Naive thymus-derived CD4-positive, alpha-beta T cell (primary cell): Measurements from ENCODE around the gene HNRNPAB. TPM values are rescaled to one million over a fixed set of nuclear protein-coding genes. Genes with fewer than 3 reads are reported as not detected.
"Not testable (repeated sequence)": the region's sequence is repeated elsewhere in the genome, so short reads cannot be mapped to it uniquely, and the experiment has no call there.

Experiments
- ATAC-seq: fragments of 150-1000 bp; cut with Tn5 transposase; 2 replicates; pipeline ENCODE4 v1.10.0; 2021; ENCODE audit warnings: mild to moderate bottlenecking, moderate library complexity
- CTCF ChIA-PET: fragments of 350-600 bp; sonication (Branson Sonifier 250); formaldehyde crosslinking; loops from one replicate; lab custom pipeline; 2021; ENCODE audit warnings: antibody characterized with exemption; lab: Charles Lee
- POLR2A ChIA-PET: fragments of 350-600 bp; sonication (Branson Sonifier 250); formaldehyde crosslinking; loops from one replicate; lab custom pipeline; 2021; ENCODE audit warnings: antibody characterized with exemption, inconsistent platforms; lab: Charles Lee
- DNase-seq, 9 donors: peaks; one replicate each; pipeline versions ENCODE4 v3.0.0 to v3.0.0-alpha.2; 2020 to 2022; ENCODE audit warnings: mixed read lengths in 1 of 9
- H3K27ac ChIP-seq: one replicate; pipeline ENCODE4 v1.7.0; 2013; ENCODE audit warnings: mild to moderate bottlenecking, low read depth, low read length, moderate library complexity
- H3K27me3 ChIP-seq, 2 donors: one replicate each; pipeline ENCODE4 v1.7.0; 2013; ENCODE audit warnings: low read length in 2 of 2, mild to moderate bottlenecking in 2 of 2, moderate library complexity in 2 of 2; ENCODE audit not compliant: control insufficient read depth in 2 of 2, insufficient read depth in 2 of 2
- H3K36me3 ChIP-seq, 3 experiments: 1 replicate in 2 of 3; 2 replicates in 1 of 3; pipeline ENCODE4 v1.7.0; 2013; ENCODE audit warnings: low read length in 3 of 3, mild to moderate bottlenecking in 3 of 3, moderate library complexity in 1 of 3; ENCODE audit not compliant: insufficient read depth in 3 of 3, control insufficient read depth in 2 of 3
- H3K4me1 ChIP-seq, 2 donors: one replicate each; pipeline ENCODE4 v1.7.0; 2013; ENCODE audit warnings: low read length in 2 of 2, mild to moderate bottlenecking in 2 of 2, moderate library complexity in 1 of 2; ENCODE audit not compliant: control insufficient read depth in 2 of 2, insufficient read depth in 2 of 2
- H3K4me3 ChIP-seq: 2 replicates; pipeline ENCODE4 v1.7.0; 2013; ENCODE audit warnings: mild to moderate bottlenecking, low read length
- H3K9me3 ChIP-seq, 3 experiments: 1 replicate in 2 of 3; 2 replicates in 1 of 3; pipeline ENCODE4 v1.7.0; 2013; ENCODE audit warnings: low read length in 3 of 3; ENCODE audit not compliant: control insufficient read depth in 2 of 3
- H3K27ac Mint-ChIP-seq, 9 donors: one replicate each; pipeline ENCODE4 v1.8.0; 2020 to 2022; ENCODE audit warnings: mixed read lengths in 9 of 9, mild to moderate bottlenecking in 8 of 9, moderate library complexity in 5 of 9, inconsistent platforms in 2 of 9
- H3K27me3 Mint-ChIP-seq, 5 donors: one replicate each; pipeline ENCODE4 v1.8.0; 2021 to 2022; ENCODE audit warnings: mixed read lengths in 5 of 5, mild to moderate bottlenecking in 1 of 5
- H3K36me3 Mint-ChIP-seq, 5 donors: one replicate each; pipeline ENCODE4 v1.8.0; 2020 to 2022; ENCODE audit warnings: mixed read lengths in 5 of 5, mild to moderate bottlenecking in 3 of 5, inconsistent platforms in 1 of 5
- H3K4me1 Mint-ChIP-seq, 7 donors: one replicate each; pipeline ENCODE4 v1.8.0; 2020 to 2022; ENCODE audit warnings: mixed read lengths in 7 of 7, mild to moderate bottlenecking in 3 of 7, inconsistent platforms in 1 of 7
- H3K4me3 Mint-ChIP-seq, 10 donors: one replicate each; pipeline ENCODE4 v1.8.0; 2020 to 2022; ENCODE audit warnings: mild to moderate bottlenecking in 10 of 10, mixed read lengths in 10 of 10, moderate library complexity in 6 of 10, inconsistent platforms in 2 of 10
- H3K9me3 Mint-ChIP-seq, 11 donors: one replicate each; pipeline ENCODE4 v1.8.0; 2020 to 2022; ENCODE audit warnings: mixed read lengths in 11 of 11, mild to moderate bottlenecking in 4 of 11, inconsistent platforms in 1 of 11, moderate library complexity in 1 of 11
- intact Hi-C, 2 donors: fragments of 100-400 bp; cut with micrococcal nuclease; formaldehyde crosslinking; loops; one replicate each; pipeline ENCODE4 v1.15.1; 2023
- polyA plus RNA-seq, 2 donors: library from polyadenylated mRNA; unstranded; fragments of 300-500 nt; fragmentation: Illumina TruSeq; gene quantifications; one replicate each; pipeline ENCODE4 v1.2.3, GENCODE V29; 2021
- total RNA-seq, 6 experiments: library from RNA in 5 of 6; stranded (reverse) in 5 of 6; gene quantifications; 1 replicate in 5 of 6; 2 replicates in 1 of 6; pipeline ENCODE4 v1.2.3 and lab custom pipeline; 2021 to 2026

Gene HNRNPAB
- total and polyA plus RNA-seq, 7 experiments from 2014 or later: 40.6 to 197 (median 76.5) TPM

DNA sequence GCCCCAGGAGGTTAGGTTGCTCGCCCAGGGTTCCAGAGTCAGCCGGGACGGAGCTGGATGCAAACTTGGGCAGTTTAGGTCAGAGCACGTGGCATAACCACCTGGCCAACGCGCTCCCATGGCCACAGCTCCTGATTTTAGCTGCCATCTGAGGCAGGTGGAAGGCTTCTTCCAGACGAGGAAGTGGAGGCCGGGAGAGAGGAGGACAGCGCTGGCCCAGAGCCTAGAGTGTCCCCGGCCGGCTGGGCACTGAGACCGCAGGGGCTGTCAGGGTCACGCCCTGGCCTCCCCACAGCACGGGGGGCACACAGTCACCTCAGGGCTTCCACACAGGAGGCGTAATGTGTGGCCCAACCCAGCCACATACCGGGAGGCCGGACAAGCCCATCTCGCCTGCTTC is 44.4 kb downstream of the HNRNPAB start:
- no peaks in the 10 kb centered on the region for H3K27me3 ChIP-seq
- ATAC-seq (no peak), DNase-seq (no peak)
- Mint-ChIP-seq H3K27me3 (peaks cover 0 to 2% (median 0%) of the 10 kb centered on the region in 5 donors), H3K4me1 (peaks cover 0 to 15% (median 9%) of the 10 kb centered on the region in 7 donors), H3K4me3 (peak overlapping the region in 4 of 10 donors; percentile 12 to 74 (median 57)), H3K36me3 (no peaks in the 10 kb centered on the region), H3K27ac (peak overlapping the region in 1 of 9 donors; percentile 25), H3K9me3 (peaks cover 0 to 5% (median 0%) of the 10 kb centered on the region in 11 donors)
- peak overlapping the region; percentile 20 for H3K4me3 ChIP-seq
- H3K4me1 ChIP-seq: peaks cover 5 to 10% of the 10 kb centered on the region in 2 donors
- H3K27ac ChIP-seq: no peak overlapping the region
- intact Hi-C loops: no loop called here
- POLR2A ChIA-PET: interaction anchor here (0.7 to 1.0 kb wide), 2 partner anchors 12 to 1187 kb away, joined by 3 to 4 read pairs; no protein-coding TSS in a partner anchor
- no peaks in the 10 kb centered on the region for H3K9me3 ChIP-seq
- CTCF ChIA-PET: interaction anchor here (0.9 kb wide), 1 partner anchor 14 kb away, joined by 3 read pairs; no protein-coding TSS in a partner anchor
- H3K36me3 ChIP-seq: no peaks in the 10 kb centered on the region

DNA sequence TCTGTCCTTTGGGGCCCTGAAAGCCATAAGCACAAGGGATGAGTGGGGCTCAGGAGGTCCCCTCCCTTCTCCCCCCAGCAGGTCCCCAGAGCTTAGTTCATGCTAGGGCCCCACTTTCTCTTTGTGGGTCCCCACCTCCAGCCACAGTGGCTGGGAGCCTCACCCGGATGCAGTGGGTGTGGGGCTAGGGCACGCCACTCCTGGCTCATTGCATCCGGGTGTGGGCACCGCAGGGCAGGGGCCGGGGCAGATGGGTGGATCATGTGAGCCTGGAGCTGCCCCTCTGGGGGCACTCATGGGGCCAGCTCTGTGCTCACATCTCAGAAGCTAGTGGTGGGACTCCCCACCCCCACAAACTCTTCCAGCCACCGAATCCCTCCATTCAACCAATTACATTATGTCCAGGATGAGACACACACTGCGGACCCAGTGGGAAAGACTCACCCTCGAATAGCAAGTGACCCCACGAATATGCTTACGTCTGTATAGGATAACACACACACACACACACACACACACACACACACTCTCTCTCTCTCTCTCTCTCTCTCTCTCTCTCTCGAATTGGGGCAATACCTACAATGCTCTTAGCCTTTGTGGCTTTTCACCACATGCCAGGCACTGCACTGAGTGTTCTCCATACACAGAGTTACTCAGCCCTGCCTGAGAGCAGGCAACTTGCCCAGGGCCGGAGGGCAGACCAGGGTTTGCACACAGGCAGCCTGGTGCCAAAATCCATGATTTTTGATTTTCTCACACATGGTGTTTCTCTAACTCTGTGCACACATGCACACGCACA is 45.1 kb downstream of the HNRNPAB start:
- Mint-ChIP-seq H3K36me3 (no peaks in the 10 kb centered on the region), H3K4me1 (peaks cover 0 to 15% (median 9%) of the 10 kb centered on the region in 7 donors), H3K27ac (peak overlapping the region; percentile 53 to 90 (median 73)), H3K4me3 (peak overlapping the region in 9 of 10 donors; percentile 52 to 75 (median 68)), H3K9me3 (peaks cover 0 to 5% (median 0%) of the 10 kb centered on the region in 11 donors), H3K27me3 (peaks cover 0 to 2% (median 0%) of the 10 kb centered on the region in 5 donors)
- ChIA-PET POLR2A (interaction anchor here (0.7 to 1.0 kb wide), 2 partner anchors 13 to 1187 kb away, joined by 3 to 4 read pairs; no protein-coding TSS in a partner anchor), CTCF (interaction anchor here (0.9 kb wide), 1 partner anchor 14 kb away, joined by 3 read pairs; no protein-coding TSS in a partner anchor)
- Histone ChIP-seq H3K4me1 (peaks cover 5 to 10% of the 10 kb centered on the region in 2 donors), H3K27me3 (no peaks in the 10 kb centered on the region), H3K9me3 (no peaks in the 10 kb centered on the region), H3K27ac (peak overlapping the region; percentile 14), H3K36me3 (no peaks in the 10 kb centered on the region), H3K4me3 (peak overlapping the region; percentile 20)
- DNase-seq: peak in 3 of 9 donors; percentile 31 to 55 (median 37)
- peak; percentile 78 for ATAC-seq
- intact Hi-C loops: no loop called here

DNA sequence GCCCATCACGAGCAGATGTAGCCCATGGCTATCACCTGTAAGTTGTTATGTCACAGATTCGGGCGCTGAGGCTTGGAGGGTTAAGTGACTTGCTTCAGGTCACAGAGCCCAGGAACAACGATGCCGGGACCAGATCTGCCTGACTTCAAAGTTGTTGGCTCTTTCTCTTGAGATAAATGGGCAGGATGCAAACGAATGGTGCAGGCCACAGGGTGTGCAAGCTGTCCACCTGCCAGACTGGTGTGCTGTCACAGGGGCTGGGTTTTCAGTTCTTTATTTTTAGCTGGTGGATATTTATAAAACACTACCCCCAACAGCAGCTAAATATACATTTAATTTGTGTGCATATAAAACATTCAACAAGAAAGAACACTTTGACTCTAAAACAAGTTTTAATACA is 45.9 kb downstream of the HNRNPAB start:
- intact Hi-C loops: no loop called here
- CTCF ChIA-PET: no interaction called here
- no peak overlapping the region for H3K4me3 Mint-ChIP-seq

DNA sequence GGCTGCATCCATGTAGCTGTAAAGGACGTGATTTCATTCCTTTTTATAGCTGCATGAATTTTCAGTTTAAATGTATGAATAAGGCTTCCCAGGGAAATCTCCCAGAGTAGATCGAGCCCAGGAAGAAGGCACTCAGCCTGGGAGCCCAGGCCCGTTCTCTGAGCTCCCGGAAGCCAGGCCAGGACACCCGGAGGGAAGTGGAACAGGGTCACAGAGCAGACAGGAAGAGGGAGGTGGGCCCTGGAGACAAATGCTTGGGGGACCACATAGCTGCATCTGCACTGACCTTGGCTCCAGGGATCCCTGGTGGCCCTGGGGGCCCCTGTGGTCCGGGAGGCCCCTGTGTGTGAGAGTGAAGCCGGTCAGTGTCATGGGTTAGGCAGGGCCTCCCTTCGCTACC is 47.9 kb downstream of the HNRNPAB start:
- DNase-seq (no peak), ATAC-seq (no peak)
- intact Hi-C loops: no loop called here
- POLR2A ChIA-PET: no interaction called here
- CTCF ChIA-PET: no interaction called here
- no peaks in the 10 kb centered on the region for H3K36me3 ChIP-seq
- Mint-ChIP-seq H3K4me3 (no peak overlapping the region), H3K36me3 (no peaks in the 10 kb centered on the region), H3K27ac (no peak overlapping the region), H3K27me3 (peaks cover 0 to 2% (median 0%) of the 10 kb centered on the region in 5 donors), H3K9me3 (peaks cover 0 to 5% (median 0%) of the 10 kb centered on the region in 11 donors), H3K4me1 (peaks cover 0 to 15% (median 5%) of the 10 kb centered on the region in 7 donors)
- H3K4me1 ChIP-seq: peaks cover 5 to 10% of the 10 kb centered on the region in 2 donors
- no peak overlapping the region for H3K27ac ChIP-seq
- H3K27me3 ChIP-seq: no peaks in the 10 kb centered on the region
- no peaks in the 10 kb centered on the region for H3K9me3 ChIP-seq
- no peak overlapping the region for H3K4me3 ChIP-seq

More for the DNA sequence above, 45.9 kb downstream of the HNRNPAB start:
- H3K4me1 Mint-ChIP-seq: peaks cover 0 to 15% (median 9%) of the 10 kb centered on the region in 7 donors
- POLR2A ChIA-PET: interaction anchor here (0.7 kb wide), 1 partner anchor 361 kb away, joined by 4 read pairs; no protein-coding TSS in a partner anchor
- Histone ChIP-seq H3K4me3 (no peak overlapping the region), H3K9me3 (no peaks in the 10 kb centered on the region), H3K36me3 (no peaks in the 10 kb centered on the region), H3K27ac (no peak overlapping the region), H3K27me3 (no peaks in the 10 kb centered on the region), H3K4me1 (peaks cover 5 to 10% of the 10 kb centered on the region in 2 donors)
- DNase-seq: no peak
- no peak for ATAC-seq
- H3K27ac Mint-ChIP-seq: no peak overlapping the region
- H3K9me3 Mint-ChIP-seq: peaks cover 0 to 5% (median 0%) of the 10 kb centered on the region in 11 donors
- H3K36me3 Mint-ChIP-seq: no peaks in the 10 kb centered on the region
- H3K27me3 Mint-ChIP-seq: peaks cover 0 to 2% (median 0%) of the 10 kb centered on the region in 5 donors

DNA sequence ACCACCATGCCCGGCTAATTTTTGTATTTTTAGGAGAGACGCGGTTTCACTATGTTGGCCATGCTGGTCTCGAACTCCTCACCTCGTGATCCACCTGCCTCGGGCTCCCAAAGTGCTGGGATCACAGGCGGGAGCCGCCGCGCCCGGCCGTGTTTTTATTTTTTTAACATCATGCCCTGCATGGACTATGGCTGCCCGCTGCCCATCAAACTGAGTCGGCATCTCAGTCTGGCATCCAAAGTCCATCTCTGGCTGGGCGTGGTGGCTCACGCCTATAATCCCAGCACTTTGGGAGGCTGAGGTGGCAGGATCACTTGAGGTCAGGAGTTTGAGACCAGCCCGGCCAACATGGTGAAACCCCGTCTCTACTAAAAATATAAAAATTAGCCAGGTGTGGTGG is 49.3 kb downstream of the HNRNPAB start:
- H3K4me3 Mint-ChIP-seq, H3K36me3 ChIP-seq, intact Hi-C loops, H3K27me3 Mint-ChIP-seq, DNase-seq, ATAC-seq, H3K4me3 ChIP-seq, H3K27me3 ChIP-seq, POLR2A ChIA-PET, H3K4me1 ChIP-seq, H3K27ac ChIP-seq, H3K27ac Mint-ChIP-seq, H3K9me3 Mint-ChIP-seq, H3K9me3 ChIP-seq, H3K36me3 Mint-ChIP-seq: not testable (repeated sequence)
- CTCF ChIA-PET: interaction anchor here (1.0 kb wide), 1 partner anchor 31 kb away, joined by 3 read pairs; no protein-coding TSS in a partner anchor
- peaks cover 0 to 15% (median 5%) of the 10 kb centered on the region in 7 donors for H3K4me1 Mint-ChIP-seq

DNA sequence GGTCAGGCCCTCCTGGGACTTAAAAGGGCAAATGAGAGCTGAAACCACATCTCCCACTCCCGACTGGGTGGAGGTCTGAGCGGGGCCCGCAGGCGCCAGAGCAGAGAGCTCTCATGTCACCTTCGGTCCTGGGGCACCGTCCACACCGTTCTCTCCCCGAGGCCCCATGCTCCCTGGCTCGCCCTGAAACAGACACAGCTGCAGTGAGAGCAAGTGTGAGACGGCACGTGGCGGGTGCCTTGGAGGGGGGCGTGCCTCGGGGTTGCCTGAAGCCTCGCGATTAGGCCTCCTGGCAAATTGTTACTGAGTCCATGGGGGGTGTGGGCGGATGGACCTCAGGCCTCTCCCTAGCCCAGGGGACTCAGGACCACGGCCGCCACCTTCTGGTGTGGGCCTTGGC is 52.4 kb downstream of the HNRNPAB start:
- Mint-ChIP-seq H3K36me3 (no peaks in the 10 kb centered on the region), H3K4me1 (no peaks in the 10 kb centered on the region), H3K4me3 (no peak overlapping the region), H3K27me3 (no peaks in the 10 kb centered on the region), H3K9me3 (no peaks in the 10 kb centered on the region), H3K27ac (no peak overlapping the region)
- H3K9me3 ChIP-seq: no peaks in the 10 kb centered on the region
- ChIA-PET POLR2A (no interaction called here), CTCF (no interaction called here)
- DNase-seq (no peak), ATAC-seq (no peak)
- no peak overlapping the region for H3K27ac ChIP-seq
- intact Hi-C loops: no loop called here
- no peaks in the 10 kb centered on the region for H3K4me1 ChIP-seq
- H3K4me3 ChIP-seq: no peak overlapping the region
- H3K27me3 ChIP-seq: no peaks in the 10 kb centered on the region
- H3K36me3 ChIP-seq: no peaks in the 10 kb centered on the region
